Liver (tissue), 9 donors: ENCODE measurements around the gene PSMC3. TPM values are rescaled to one million over a fixed set of nuclear protein-coding genes. Genes with fewer than 3 reads are reported as not detected.

Source experiments
- DNase-seq: peaks from one replicate; pipeline ENCODE4 v3.0.0-alpha.2; 2017; ENCODE audit warnings: low spot score
- H3K27ac ChIP-seq, 2 donors: one replicate each; pipeline ENCODE4 v1.7.0; 2013; ENCODE audit warnings: inconsistent platforms in 2 of 2, low read length in 2 of 2, control low read depth in 1 of 2, low read depth in 1 of 2, mild to moderate bottlenecking in 1 of 2
- H3K27me3 ChIP-seq, 4 donors: one replicate each; pipeline versions ENCODE4 v1.6.1 to v1.7.0; 2013; ENCODE audit warnings: low read length in 3 of 4, inconsistent platforms in 1 of 4, mild to moderate bottlenecking in 1 of 4, moderate library complexity in 1 of 4; ENCODE audit not compliant: control insufficient read depth in 4 of 4, insufficient read depth in 4 of 4
- H3K36me3 ChIP-seq, 4 donors: one replicate each; pipeline versions ENCODE4 v1.6.1 to v1.7.0; 2013; ENCODE audit warnings: low read length in 3 of 4, mild to moderate bottlenecking in 3 of 4, low read depth in 1 of 4, moderate library complexity in 1 of 4; ENCODE audit not compliant: control insufficient read depth in 4 of 4, insufficient read depth in 3 of 4
- H3K4me1 ChIP-seq, 4 donors: one replicate each; pipeline versions ENCODE4 v1.6.1 to v1.7.0; 2013; ENCODE audit warnings: low read length in 3 of 4, mild to moderate bottlenecking in 3 of 4, moderate library complexity in 1 of 4; ENCODE audit not compliant: control insufficient read depth in 4 of 4, insufficient read depth in 4 of 4
- H3K4me3 ChIP-seq, 3 donors: one replicate each; pipeline versions ENCODE4 v1.6.1 to v1.7.0; 2013; ENCODE audit warnings: low read length in 3 of 3, control low read depth in 1 of 3, low read depth in 1 of 3, mild to moderate bottlenecking in 1 of 3
- H3K9ac ChIP-seq, 2 donors: one replicate each; pipeline ENCODE4 v1.7.0; 2013; ENCODE audit warnings: low read length in 2 of 2, mild to moderate bottlenecking in 2 of 2, moderate library complexity in 2 of 2, control low read depth in 1 of 2, low read depth in 1 of 2
- H3K9me3 ChIP-seq, 4 donors: one replicate each; pipeline versions ENCODE4 v1.6.1 to v1.7.0; 2013; ENCODE audit warnings: low read length in 3 of 4; ENCODE audit not compliant: control insufficient read depth in 4 of 4
- ATF3 ChIP-seq: IDR thresholded peaks from 2 replicates; pipeline ENCODE4 v1.6.1; 2016; ENCODE audit warnings: antibody characterized with exemption
- CTCF ChIP-seq: fragments of 150-350 bp; IDR thresholded peaks from 2 replicates; pipeline ENCODE4 v1.5.1; 2017; ENCODE audit warnings: improper control_type of control experiment, low read depth, low read length; ENCODE audit not compliant: missing input control
- EGR1 ChIP-seq, 2 donors: IDR thresholded peaks; 2 replicates each; pipeline ENCODE4 v1.6.1; 2016 to 2018; ENCODE audit warnings: antibody characterized with exemption in 2 of 2, low read depth in 2 of 2
- FOXA1 ChIP-seq: IDR thresholded peaks from 2 replicates; pipeline ENCODE4 v1.6.1; 2016; ENCODE audit warnings: antibody characterized with exemption
- FOXA2 ChIP-seq: IDR thresholded peaks from 2 replicates; pipeline ENCODE4 v1.6.1; 2016; ENCODE audit warnings: antibody characterized with exemption
- GABPA ChIP-seq, 2 donors: IDR thresholded peaks in 1 of 2; conservative IDR thresholded peaks in 1 of 2; 2 replicates each; pipeline ENCODE4 v1.6.1; 2016; ENCODE audit warnings: antibody characterized with exemption in 2 of 2, mild to moderate bottlenecking in 1 of 2, moderate library complexity in 1 of 2
- HNF4A ChIP-seq, 2 donors: conservative IDR thresholded peaks; 2 replicates each; pipeline ENCODE4 v1.6.1; 2016; ENCODE audit warnings: antibody characterized with exemption in 2 of 2, mild to moderate bottlenecking in 2 of 2
- HNF4G ChIP-seq: IDR thresholded peaks from 2 replicates; pipeline ENCODE4 v1.6.1; 2016; ENCODE audit warnings: antibody characterized with exemption
- JUND ChIP-seq, 2 donors: IDR thresholded peaks; 2 replicates each; pipeline ENCODE4 v1.6.1; 2016; ENCODE audit warnings: antibody characterized with exemption in 2 of 2
- MAX ChIP-seq: IDR thresholded peaks from 2 replicates; pipeline ENCODE4 v1.6.1; 2016; ENCODE audit warnings: antibody characterized with exemption
- NR2F2 ChIP-seq: IDR thresholded peaks from 2 replicates; pipeline ENCODE4 v1.6.1; 2016; ENCODE audit warnings: antibody characterized with exemption
- RAD21 ChIP-seq, 2 donors: IDR thresholded peaks; 2 replicates each; pipeline ENCODE4 v1.6.1; 2016; ENCODE audit warnings: antibody characterized with exemption in 2 of 2, mild to moderate bottlenecking in 2 of 2
- RXRA ChIP-seq, 2 donors: IDR thresholded peaks; 2 replicates each; pipeline ENCODE4 v1.6.1; 2017 to 2018; ENCODE audit warnings: antibody characterized with exemption in 2 of 2, mild to moderate bottlenecking in 1 of 2
- SP1 ChIP-seq: IDR thresholded peaks from 2 replicates; pipeline ENCODE4 v1.6.1; 2018; ENCODE audit warnings: antibody characterized with exemption, mild to moderate bottlenecking
- TAF1 ChIP-seq: conservative IDR thresholded peaks from 2 replicates; pipeline ENCODE4 v1.6.1; 2016; ENCODE audit warnings: antibody characterized with exemption, mild to moderate bottlenecking
- YY1 ChIP-seq: IDR thresholded peaks from 2 replicates; pipeline ENCODE4 v1.6.1; 2016; ENCODE audit warnings: antibody characterized with exemption, mild to moderate bottlenecking
- WGBS: extraction: QIAGEN DNeasy Blood & Tissue Kit; methylation state at CpG from one replicate; pipeline ENCODE4 v1.1.7; 2013; 5-methylcytosine and 5-hydroxymethylcytosine counted together
- polyA plus RNA-seq, 2 donors: library from polyadenylated mRNA; stranded (reverse) in 1 of 2; unstranded in 1 of 2; fragments of 200-250 nt in 1 of 2; fragments of >200 nt in 1 of 2; fragmentation: Nextera tagmentation in 1 of 2; extraction: Ambion mirVana in 1 of 2; gene quantifications; one replicate each; pipeline versions ENCODE4 v1.2.1 to v1.2.3, GENCODE V29; 2013 to 2015
- total RNA-seq, 2 donors: library from RNA; depleted of rRNA; stranded (reverse); fragments of >200 nt; gene quantifications; one replicate each; pipeline ENCODE4 v1.2.3, GENCODE V29; 2014
- TF ChIP-seq, protein P1 (sequence below): IDR thresholded peaks from 2 replicates; pipeline ENCODE4 v1.6.1; 2016; ENCODE audit warnings: antibody characterized with exemption
- TF ChIP-seq, protein P2 (sequence below): IDR thresholded peaks from 2 replicates; pipeline ENCODE4 v1.6.1; 2016; ENCODE audit warnings: antibody characterized with exemption, mild to moderate bottlenecking
- donor health status: healthy.
- donor health status: healthy.
- donor health status: healthy.
- donor health status: healthy.
- donor health status: healthy.

PSMC3 gene
- total and polyA plus RNA-seq, 4 donors = 58.0 to 110 (median 103) TPM

- Histone ChIP-seq H3K9ac (peak overlapping the region; percentile 85 to 100), H3K36me3 (peaks cover 5 to 29% (median 21%) of the 10 kb centered on the region in 4 donors), H3K4me3 (peak overlapping the region; percentile 93 to 100 (median 97)), H3K27ac (peak overlapping the region; percentile 83 to 94), H3K9me3 (no peaks in the 10 kb centered on the region), H3K27me3 (no peaks in the 10 kb centered on the region), H3K4me1 (peaks cover 4 to 21% (median 16%) of the 10 kb centered on the region in 4 donors)
- WGBS = 1% methylated on average over 14 of the region's 14 CpGs
- no peak for DNase-seq
- TF ChIP-seq MAX (no peak), ATF3 (no peak), TAF1 (no peak), FOXA1 (no peak), RXRA (IDR thresholded peaks at IDR 0.05) (no peak), EGR1 (IDR thresholded peaks at IDR 0.05; ENCODE audit: low read depth in 2 of 2) (no peak), YY1 (no peak), HNF4G (no peak), HNF4A (conservative IDR thresholded peaks at IDR 0.05) (no peak), NR2F2 (no peak), SP1 (no peak), GABPA (IDR thresholded peaks at IDR 0.05 in 1 of 2, conservative IDR thresholded peaks at IDR 0.05 in 1 of 2) (no peak), FOXA2 (no peak), JUND (IDR thresholded peaks at IDR 0.05) (no peak), CTCF (no peak), RAD21 (IDR thresholded peaks at IDR 0.05) (no peak)
- TF ChIP-seq, protein P1, sequence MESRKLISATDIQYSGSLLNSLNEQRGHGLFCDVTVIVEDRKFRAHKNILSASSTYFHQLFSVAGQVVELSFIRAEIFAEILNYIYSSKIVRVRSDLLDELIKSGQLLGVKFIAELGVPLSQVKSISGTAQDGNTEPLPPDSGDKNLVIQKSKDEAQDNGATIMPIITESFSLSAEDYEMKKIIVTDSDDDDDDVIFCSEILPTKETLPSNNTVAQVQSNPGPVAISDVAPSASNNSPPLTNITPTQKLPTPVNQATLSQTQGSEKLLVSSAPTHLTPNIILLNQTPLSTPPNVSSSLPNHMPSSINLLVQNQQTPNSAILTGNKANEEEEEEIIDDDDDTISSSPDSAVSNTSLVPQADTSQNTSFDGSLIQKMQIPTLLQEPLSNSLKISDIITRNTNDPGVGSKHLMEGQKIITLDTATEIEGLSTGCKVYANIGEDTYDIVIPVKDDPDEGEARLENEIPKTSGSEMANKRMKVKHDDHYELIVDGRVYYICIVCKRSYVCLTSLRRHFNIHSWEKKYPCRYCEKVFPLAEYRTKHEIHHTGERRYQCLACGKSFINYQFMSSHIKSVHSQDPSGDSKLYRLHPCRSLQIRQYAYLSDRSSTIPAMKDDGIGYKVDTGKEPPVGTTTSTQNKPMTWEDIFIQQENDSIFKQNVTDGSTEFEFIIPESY = no peak
- TF ChIP-seq, protein P2, sequence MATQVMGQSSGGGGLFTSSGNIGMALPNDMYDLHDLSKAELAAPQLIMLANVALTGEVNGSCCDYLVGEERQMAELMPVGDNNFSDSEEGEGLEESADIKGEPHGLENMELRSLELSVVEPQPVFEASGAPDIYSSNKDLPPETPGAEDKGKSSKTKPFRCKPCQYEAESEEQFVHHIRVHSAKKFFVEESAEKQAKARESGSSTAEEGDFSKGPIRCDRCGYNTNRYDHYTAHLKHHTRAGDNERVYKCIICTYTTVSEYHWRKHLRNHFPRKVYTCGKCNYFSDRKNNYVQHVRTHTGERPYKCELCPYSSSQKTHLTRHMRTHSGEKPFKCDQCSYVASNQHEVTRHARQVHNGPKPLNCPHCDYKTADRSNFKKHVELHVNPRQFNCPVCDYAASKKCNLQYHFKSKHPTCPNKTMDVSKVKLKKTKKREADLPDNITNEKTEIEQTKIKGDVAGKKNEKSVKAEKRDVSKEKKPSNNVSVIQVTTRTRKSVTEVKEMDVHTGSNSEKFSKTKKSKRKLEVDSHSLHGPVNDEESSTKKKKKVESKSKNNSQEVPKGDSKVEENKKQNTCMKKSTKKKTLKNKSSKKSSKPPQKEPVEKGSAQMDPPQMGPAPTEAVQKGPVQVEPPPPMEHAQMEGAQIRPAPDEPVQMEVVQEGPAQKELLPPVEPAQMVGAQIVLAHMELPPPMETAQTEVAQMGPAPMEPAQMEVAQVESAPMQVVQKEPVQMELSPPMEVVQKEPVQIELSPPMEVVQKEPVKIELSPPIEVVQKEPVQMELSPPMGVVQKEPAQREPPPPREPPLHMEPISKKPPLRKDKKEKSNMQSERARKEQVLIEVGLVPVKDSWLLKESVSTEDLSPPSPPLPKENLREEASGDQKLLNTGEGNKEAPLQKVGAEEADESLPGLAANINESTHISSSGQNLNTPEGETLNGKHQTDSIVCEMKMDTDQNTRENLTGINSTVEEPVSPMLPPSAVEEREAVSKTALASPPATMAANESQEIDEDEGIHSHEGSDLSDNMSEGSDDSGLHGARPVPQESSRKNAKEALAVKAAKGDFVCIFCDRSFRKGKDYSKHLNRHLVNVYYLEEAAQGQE = no peak
Measured at GRCh38 chr11:47425611-47426010, 628 bp downstream of the PSMC3 start.
